HG02852 (cell line): ENCODE results near the gene PCCA.
"Not testable (repeated sequence)": the region's sequence is repeated elsewhere in the genome, so short reads cannot be mapped to it uniquely, and the experiment has no call there.

Experiments used
- ATAC-seq: cut with Tn5 transposase; IDR thresholded peaks from one replicate; pipeline ENCODE4 v1.9.1; 2021; ENCODE audit warnings: mild to moderate bottlenecking, moderate library complexity; ENCODE audit not compliant: unreplicated experiment

The PCCA gene

GRCh38 chr13:100234524-100235136, 145.7 kb downstream of the PCCA start:
- no peak for ATAC-seq

- no peak for ATAC-seq
Measured at GRCh38 chr13:100235311-100235901, 146.5 kb downstream of the PCCA start.

- no peak for ATAC-seq
Measured at GRCh38 chr13:100240109-100240779, 151.4 kb downstream of the PCCA start.

GRCh38 chr13:100244431-100244830, 155.5 kb downstream of the PCCA start:
- no peak for ATAC-seq

- no peak for ATAC-seq
Measured at GRCh38 chr13:100245104-100245503, 156.2 kb downstream of the PCCA start.

GRCh38 chr13:100247937-100248336, 159.0 kb downstream of the PCCA start:
- ATAC-seq, result no peak

- ATAC-seq, result no peak
Measured at GRCh38 chr13:100254002-100254401, 165.1 kb downstream of the PCCA start.

- ATAC-seq, result no peak
Measured at GRCh38 chr13:100262404-100262803, 173.5 kb downstream of the PCCA start.

- ATAC-seq, result no peak
Measured at GRCh38 chr13:100266026-100266425, 177.1 kb downstream of the PCCA start.

- no peak for ATAC-seq
Measured at GRCh38 chr13:100269837-100270236, 180.9 kb downstream of the PCCA start.

GRCh38 chr13:100273138-100273537, 184.2 kb downstream of the PCCA start:
- ATAC-seq, result no peak

- no peak for ATAC-seq
Measured at GRCh38 chr13:100273552-100273951, 184.7 kb downstream of the PCCA start.

- ATAC-seq, result no peak
Measured at GRCh38 chr13:100274942-100275506, 186.1 kb downstream of the PCCA start.

- no peak for ATAC-seq
Measured at GRCh38 chr13:100275746-100276145, 186.9 kb downstream of the PCCA start.

GRCh38 chr13:100280681-100281080, 191.8 kb downstream of the PCCA start:
- ATAC-seq, result no peak

GRCh38 chr13:100282306-100282705, 193.4 kb downstream of the PCCA start:
- not testable (repeated sequence) for ATAC-seq

- no peak for ATAC-seq
Measured at GRCh38 chr13:100290165-100290801, 201.4 kb downstream of the PCCA start.

GRCh38 chr13:100291624-100292023, 202.7 kb downstream of the PCCA start:
- ATAC-seq, result no peak

GRCh38 chr13:100297413-100297812, 208.5 kb downstream of the PCCA start:
- ATAC-seq, result no peak

GRCh38 chr13:100298116-100298681, 209.3 kb downstream of the PCCA start:
- no peak for ATAC-seq

GRCh38 chr13:100298691-100299090, 209.8 kb downstream of the PCCA start:
- no peak for ATAC-seq
